NCI-H1436 (cell line): Measurements from ENCODE around the gene DDN.

ENCODE experiments used
- DNase-seq: peaks from one replicate; lab custom pipeline; 2025; lab: John Stamatoyannopoulos, UW

Gene DDN

GRCh38 chr12:48966177-48966895 is 32.8 kb downstream of the DDN start:
- no peak for DNase-seq

DNA sequence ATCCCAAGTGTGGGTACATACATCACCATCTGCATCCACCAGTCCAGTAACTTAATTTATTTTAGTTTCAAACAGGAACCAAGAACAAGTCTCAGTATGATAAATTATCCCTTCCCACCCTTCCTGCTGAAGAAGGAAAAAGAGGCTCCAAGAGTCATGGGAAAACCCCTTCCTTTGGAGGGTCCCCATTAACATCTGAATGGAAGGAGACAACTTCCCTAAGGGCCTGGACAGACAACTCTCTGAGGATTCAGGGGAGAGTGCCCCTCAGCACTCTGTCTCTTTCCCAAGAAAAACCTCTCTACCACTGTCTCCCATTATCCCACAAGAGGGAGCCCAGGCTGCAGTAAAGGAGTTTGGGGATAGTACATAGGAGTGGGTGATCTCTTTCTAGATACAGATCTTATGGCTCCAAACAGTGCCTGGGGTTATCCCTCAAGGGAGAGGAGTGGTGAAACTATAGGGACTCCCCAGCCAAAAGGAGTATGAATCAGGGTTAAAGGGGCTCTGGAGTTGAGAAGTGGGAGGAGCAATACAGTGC is 33.8 kb downstream of the DDN start:
- DNase-seq: no peak

DNA sequence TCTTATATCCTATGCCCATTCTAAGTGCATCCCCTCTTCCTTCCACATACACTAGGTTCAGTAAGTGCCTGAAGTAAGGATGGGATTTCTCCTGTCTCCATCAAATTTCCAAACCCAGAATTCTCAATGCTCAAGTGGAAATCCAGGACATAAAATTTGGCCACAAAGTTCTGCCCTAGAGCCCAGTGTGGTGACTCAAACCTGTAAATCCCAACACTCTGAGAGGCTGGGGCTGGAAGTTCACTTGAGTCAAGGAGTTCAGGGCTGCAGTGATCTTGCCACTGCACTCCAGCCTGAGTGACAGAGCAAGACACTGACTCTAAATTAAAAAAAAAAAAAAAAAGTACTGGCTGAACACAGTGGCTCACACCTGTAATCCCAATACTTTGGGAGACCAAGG is 37.4 kb downstream of the DDN start:
- DNase-seq: no peak

GRCh38 chr12:48961331-48961730 is 37.8 kb downstream of the DDN start:
- DNase-seq: no peak

DNA sequence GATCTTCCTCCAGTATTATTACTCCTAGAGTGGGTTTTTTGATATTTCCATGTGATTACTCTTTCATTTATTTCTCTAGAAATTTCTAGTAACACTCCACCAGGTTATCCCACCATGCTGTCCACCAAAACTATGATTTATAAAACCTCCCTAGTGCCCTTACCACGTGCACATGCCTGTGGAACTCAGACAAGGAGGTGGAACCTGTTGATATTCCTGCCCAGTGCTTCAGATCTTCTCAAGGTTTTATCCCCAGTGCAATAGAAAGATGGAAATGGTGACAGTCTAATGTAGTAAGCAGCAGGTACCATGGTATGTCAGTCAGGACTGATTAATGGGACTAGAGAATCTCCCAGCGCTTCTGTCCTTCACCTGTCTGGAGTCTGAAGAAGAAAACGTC is 38.3 kb downstream of the DDN start:
- DNase-seq: no peak

DNA sequence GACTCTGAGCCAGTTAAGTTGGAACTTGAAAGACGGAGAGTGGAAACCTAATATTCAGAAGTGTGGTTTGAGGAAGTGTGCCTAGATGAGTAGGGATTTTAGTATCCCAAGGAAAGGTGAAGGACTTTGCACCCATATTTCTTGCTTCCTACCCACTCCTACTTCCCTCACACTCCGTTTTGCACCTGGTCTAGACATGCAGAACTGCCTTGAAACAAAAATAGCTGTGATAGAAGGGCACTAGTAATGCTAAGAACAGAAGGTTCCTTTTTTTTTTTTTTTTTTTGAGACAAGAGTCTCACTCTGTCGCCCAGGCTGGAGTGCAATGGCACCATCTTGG is 41.2 kb downstream of the DDN start:
- DNase-seq: no peak

DNA sequence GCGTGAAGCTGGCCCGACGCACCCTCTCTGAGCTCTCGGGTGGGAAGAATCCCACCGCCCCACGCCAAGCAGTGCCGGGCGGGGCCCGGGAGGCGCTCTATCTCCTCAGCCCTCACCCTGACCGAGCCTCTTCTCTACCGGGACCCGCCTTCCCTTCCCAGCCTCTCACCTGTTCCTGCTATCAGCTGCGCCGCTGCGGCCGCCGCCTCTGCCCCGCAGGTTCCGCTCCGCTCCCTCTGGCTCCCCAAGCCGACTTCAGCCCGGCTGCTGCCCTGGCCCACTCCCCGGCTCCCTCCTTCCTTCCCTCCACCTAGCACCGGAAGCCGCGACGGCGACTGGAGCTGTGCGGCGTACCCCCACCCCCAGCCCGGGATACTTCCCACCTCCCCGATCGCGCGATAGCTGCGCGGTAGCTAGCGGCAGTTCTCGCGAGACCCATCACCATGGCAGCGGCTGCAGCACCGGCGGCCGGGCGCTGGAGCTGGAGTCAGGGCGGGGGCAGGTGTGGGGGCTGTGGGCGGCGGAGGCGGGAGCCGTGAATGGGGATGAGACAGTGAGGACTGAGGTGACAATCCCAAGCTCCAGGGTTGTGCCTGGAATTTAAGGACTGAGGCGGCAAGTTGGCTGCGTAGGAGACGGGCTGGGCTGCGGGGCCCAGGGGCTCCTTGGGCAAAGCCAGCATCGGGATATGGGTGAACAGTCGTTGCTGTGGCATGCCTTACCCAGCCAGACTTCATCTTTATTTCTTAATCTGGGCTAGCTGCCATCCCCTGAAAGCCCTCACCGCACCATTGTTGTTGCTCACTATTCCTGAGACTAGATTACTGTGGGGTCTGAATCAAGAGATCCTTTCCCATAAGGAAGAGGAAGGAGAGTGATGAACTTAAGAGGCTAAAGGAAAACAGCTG is 41.8 kb downstream of the DDN start, which contains the start of gene ARF3:
Gene ARF3 (minus strand): TSS at position 347 of the 908 bp plus-strand sequence. CDS start 16,392 bp downstream, outside the sequence.
- DNase-seq: peak; percentile 95

DNA sequence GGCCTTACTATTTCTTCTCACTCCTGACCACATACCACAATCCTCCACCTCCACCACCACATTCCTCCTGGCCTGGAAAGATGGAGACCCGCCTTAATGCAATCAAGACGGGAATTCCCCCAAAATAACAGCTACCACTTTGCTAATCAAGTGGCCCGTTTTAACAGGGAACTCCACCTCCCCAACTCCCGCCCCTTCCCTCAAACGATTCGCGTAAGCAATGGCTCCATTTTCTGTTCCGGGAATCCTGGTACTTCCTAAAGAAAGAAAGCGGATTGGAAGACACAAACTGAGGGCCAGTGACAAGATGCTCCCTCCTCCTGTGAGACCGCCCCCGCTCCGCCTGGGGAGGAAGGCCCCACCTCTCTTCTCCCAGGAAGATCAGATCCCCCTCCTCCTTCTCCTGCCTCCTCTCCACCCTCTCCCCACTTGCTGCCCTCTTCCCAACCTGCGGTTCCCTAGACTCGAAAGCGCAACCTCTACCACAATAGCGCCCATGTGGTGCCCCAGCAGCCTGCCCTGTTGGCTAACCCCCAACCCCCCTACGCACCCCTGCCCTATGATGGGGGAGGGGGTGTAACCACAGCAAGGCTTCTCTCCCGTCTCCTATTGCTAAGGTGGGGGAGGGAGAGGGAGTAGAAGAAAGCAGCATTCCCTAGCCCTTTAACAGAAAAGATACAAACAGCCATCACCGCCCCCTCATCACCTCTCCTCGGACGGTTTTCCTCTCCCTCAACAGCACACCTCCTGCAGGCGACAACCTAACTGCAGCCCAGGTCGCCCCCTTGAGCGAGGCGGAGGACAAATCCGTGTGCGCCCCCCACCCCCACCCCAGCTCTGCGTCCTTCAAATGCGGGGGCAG is 42.7 kb downstream of the DDN start:
- DNase-seq: peak; percentile 56

GRCh38 chr12:48954841-48955501 is 44.2 kb downstream of the DDN start:
- no peak for DNase-seq

- no peak for DNase-seq
Observed at GRCh38 chr12:48954061-48954460, 45.1 kb downstream of the DDN start.

GRCh38 chr12:48952691-48953090 is 46.5 kb downstream of the DDN start:
- no peak for DNase-seq

GRCh38 chr12:48947727-48948126 is 51.4 kb downstream of the DDN start:
- no peak for DNase-seq

GRCh38 chr12:48946943-48947342 is 52.2 kb downstream of the DDN start:
- no peak for DNase-seq

- DNase-seq: no peak
Observed at GRCh38 chr12:48946205-48946604, 53.0 kb downstream of the DDN start.
